ENCODE data around the gene SLC25A38. TPM values are rescaled to one million over a fixed set of nuclear protein-coding genes. Genes with fewer than 3 reads are reported as not detected.

Gene SLC25A38
- 30.8 and 50.2 TPM in 2 replicates for total RNA-seq

GRCh38 chr3:39383045-39383880 lies at the start of gene SLC25A38:
Gene SLC25A38, plus strand, starts transcription at chr3:39383370. Its CDS starts 355 bp downstream, at chr3:39383725.
- peak within 1 kb of the TSS; percentile 86 for H3K4me3 ChIP-seq (ENCODE audit: low read depth, low read length)
- H3K36me3 ChIP-seq (ENCODE audit: control insufficient read depth, insufficient read depth, low read length) = no peaks in the 10 kb centered on the region
- H3K27me3 ChIP-seq (ENCODE audit: control insufficient read depth, insufficient read depth, low read length) = no peaks in the 10 kb centered on the region
- peak; percentile 43 for TF ChIP-seq CTCF (IDR thresholded peaks at IDR 0.05; ENCODE audit: insufficient read depth, low read length, poor library complexity, severe bottlenecking)
- peak; percentile 64 for DNase-seq (ENCODE audit: low read depth)

DNA sequence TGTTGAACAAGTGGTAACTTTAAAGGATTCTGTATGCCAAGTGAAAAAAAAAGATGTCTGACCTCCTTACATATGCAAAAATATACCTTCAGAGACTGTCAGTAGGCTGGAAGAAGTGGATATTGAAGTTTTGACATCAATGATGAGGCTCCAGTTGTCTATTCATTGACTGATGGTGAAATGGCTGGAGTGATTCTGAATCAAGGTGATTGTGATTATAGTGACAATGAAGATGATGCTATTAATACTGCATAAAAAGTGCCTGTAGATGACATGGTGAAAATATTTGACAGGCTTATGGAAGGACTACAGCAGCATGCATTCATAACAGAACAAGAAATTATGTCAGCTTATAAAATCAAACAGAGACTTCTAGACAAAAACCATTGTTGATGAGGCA lies 49.6 kb upstream of the SLC25A38 start:
- H3K36me3 ChIP-seq (ENCODE audit: control insufficient read depth, insufficient read depth, low read length) = no peaks in the 10 kb centered on the region
- no peak overlapping the region for H3K4me3 ChIP-seq (ENCODE audit: low read depth, low read length)
- no peak for DNase-seq (ENCODE audit: low read depth)
- no peak for TF ChIP-seq CTCF (IDR thresholded peaks at IDR 0.05; ENCODE audit: insufficient read depth, low read length, poor library complexity, severe bottlenecking)
- H3K27me3 ChIP-seq (ENCODE audit: control insufficient read depth, insufficient read depth, low read length) = no peaks in the 10 kb centered on the region

DNA sequence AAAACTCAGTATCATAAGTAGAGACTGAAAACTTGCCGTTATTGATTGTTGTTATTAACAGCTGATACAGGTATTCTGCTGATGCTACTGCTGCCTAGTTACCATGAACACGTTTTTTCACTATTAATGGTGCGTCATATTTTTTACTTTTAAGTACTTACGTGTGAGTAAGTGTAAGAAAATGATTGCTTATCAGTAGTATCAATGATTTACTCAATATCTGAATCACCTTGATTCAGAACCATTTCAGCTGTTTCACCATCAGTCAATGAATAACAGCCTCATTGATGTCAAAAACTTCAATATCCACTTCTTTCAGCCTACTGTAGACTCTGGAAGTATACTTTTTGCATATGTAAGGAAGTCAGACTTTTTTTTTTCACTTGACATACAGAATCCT lies 49.0 kb upstream of the SLC25A38 start:
- no peaks in the 10 kb centered on the region for H3K27me3 ChIP-seq (ENCODE audit: control insufficient read depth, insufficient read depth, low read length)
- no peak for TF ChIP-seq CTCF (IDR thresholded peaks at IDR 0.05; ENCODE audit: insufficient read depth, low read length, poor library complexity, severe bottlenecking)
- no peak overlapping the region for H3K4me3 ChIP-seq (ENCODE audit: low read depth, low read length)
- H3K36me3 ChIP-seq (ENCODE audit: control insufficient read depth, insufficient read depth, low read length) = no peaks in the 10 kb centered on the region
- DNase-seq (ENCODE audit: low read depth) = no peak

DNA sequence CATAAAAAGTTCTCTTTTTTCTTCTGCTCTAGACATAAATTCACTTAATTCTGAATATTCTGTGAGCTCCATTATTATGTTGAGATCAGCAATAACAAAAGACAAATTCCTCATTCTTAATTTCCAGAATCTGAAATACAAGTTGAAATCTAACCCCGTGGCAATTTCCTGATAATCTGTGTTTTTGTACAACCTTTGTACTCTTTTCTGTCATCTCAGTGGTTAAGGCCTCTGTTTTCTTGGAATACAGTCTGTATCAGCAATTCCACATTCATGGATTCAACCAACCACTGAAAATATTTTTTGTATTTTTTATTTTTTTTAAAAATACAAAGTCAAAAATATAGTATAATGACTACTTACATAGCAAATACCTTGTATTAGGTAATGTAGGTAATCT lies 45.0 kb upstream of the SLC25A38 start:
- Histone ChIP-seq H3K4me3 (ENCODE audit: low read depth, low read length) (no peak overlapping the region), H3K36me3 (ENCODE audit: control insufficient read depth, insufficient read depth, low read length) (no peaks in the 10 kb centered on the region), H3K27me3 (ENCODE audit: control insufficient read depth, insufficient read depth, low read length) (no peaks in the 10 kb centered on the region)
- TF ChIP-seq CTCF (IDR thresholded peaks at IDR 0.05; ENCODE audit: insufficient read depth, low read length, poor library complexity, severe bottlenecking) = no peak
- DNase-seq (ENCODE audit: low read depth) = no peak

- Histone ChIP-seq H3K27me3 (ENCODE audit: control insufficient read depth, insufficient read depth, low read length) (no peaks in the 10 kb centered on the region), H3K36me3 (ENCODE audit: control insufficient read depth, insufficient read depth, low read length) (no peaks in the 10 kb centered on the region), H3K4me3 (ENCODE audit: low read depth, low read length) (no peak overlapping the region)
- no peak for DNase-seq (ENCODE audit: low read depth)
- TF ChIP-seq CTCF (IDR thresholded peaks at IDR 0.05; ENCODE audit: insufficient read depth, low read length, poor library complexity, severe bottlenecking) = no peak
Measured at GRCh38 chr3:39339086-39339485, 44.1 kb upstream of the SLC25A38 start.
